GM23248 (cell line): ENCODE measurements around the gene ACTG1. TPM values are rescaled to one million over a fixed set of nuclear protein-coding genes. Genes with fewer than 3 reads are reported as not detected.
A peak's percentile ranks its signal among the peaks of the same experiment; 100 is the strongest.

Source experiments
- DNase-seq: peaks from one replicate; pipeline ENCODE4 v3.0.0-alpha.2; 2015
- H2AFZ ChIP-seq: fragments of 200-600 bp; sonication (generic); 2 replicates; pipeline ENCODE4 v1.6.1; 2016; ENCODE audit warnings: antibody characterized with exemption
- H3F3A ChIP-seq: fragments of 200-600 bp; sonication (generic); 2 replicates; pipeline ENCODE4 v1.6.1; 2016; ENCODE audit warnings: mild to moderate bottlenecking, antibody characterized with exemption, mixed run types; ENCODE audit not compliant: insufficient read depth
- H3K27ac ChIP-seq: fragments of 200-600 bp; sonication (generic); 2 replicates; pipeline ENCODE4 v1.5.1; 2016; ENCODE audit warnings: mild to moderate bottlenecking
- H3K27me3 ChIP-seq: fragments of 200-600 bp; sonication (generic); replicated peaks from 2 replicates; pipeline ENCODE4 v1.6.1; 2016; ENCODE audit warnings: mild to moderate bottlenecking; ENCODE audit not compliant: insufficient read depth
- H3K36me3 ChIP-seq: fragments of 200-600 bp; sonication (generic); 2 replicates; pipeline ENCODE4 v1.6.1; 2016; ENCODE audit warnings: low read depth, mild to moderate bottlenecking
- H3K4me1 ChIP-seq: fragments of 200-600 bp; sonication (generic); 2 replicates; pipeline ENCODE4 v1.6.1; 2016; ENCODE audit warnings: mild to moderate bottlenecking; ENCODE audit not compliant: insufficient read depth
- H3K4me2 ChIP-seq: fragments of 200-600 bp; sonication (generic); one replicate; pipeline ENCODE4 v1.6.1; 2016; ENCODE audit warnings: mild to moderate bottlenecking; ENCODE audit not compliant: unreplicated experiment
- H3K4me3 ChIP-seq: fragments of 200-600 bp; sonication (generic); 2 replicates; pipeline ENCODE4 v1.5.1; 2016; ENCODE audit warnings: mild to moderate bottlenecking
- H3K79me2 ChIP-seq: fragments of 200-600 bp; sonication (generic); 2 replicates; pipeline ENCODE4 v1.6.1; 2016; ENCODE audit warnings: mild to moderate bottlenecking; ENCODE audit not compliant: insufficient read depth
- H3K9ac ChIP-seq: fragments of 200-600 bp; sonication (generic); 2 replicates; pipeline ENCODE4 v1.6.1; 2016; ENCODE audit warnings: mild to moderate bottlenecking
- H3K9me2 ChIP-seq: fragments of 200-600 bp; sonication (generic); 2 replicates; pipeline ENCODE4 v1.6.1; 2016; ENCODE audit warnings: mixed run types, mild to moderate bottlenecking, moderate library complexity; ENCODE audit not compliant: insufficient read depth
- H3K9me3 ChIP-seq: fragments of 200-600 bp; sonication (generic); one replicate; pipeline ENCODE4 v1.6.1; 2017; ENCODE audit warnings: low read depth
- H4K20me1 ChIP-seq: fragments of 200-600 bp; sonication (generic); 2 replicates; pipeline ENCODE4 v1.6.0; 2016; ENCODE audit not compliant: insufficient read depth
- EZH2 ChIP-seq: fragments of 200-600 bp; sonication (generic); IDR thresholded peaks from 2 replicates; pipeline ENCODE4 v1.6.1; 2018; ENCODE audit warnings: antibody characterized with exemption, mild to moderate bottlenecking; ENCODE audit not compliant: insufficient read depth, poor library complexity, severe bottlenecking
- EZH2phosphoT487 ChIP-seq: fragments of 200-600 bp; sonication (generic); IDR thresholded peaks from 2 replicates; pipeline ENCODE4 v1.6.1; 2018; ENCODE audit warnings: antibody characterized with exemption, moderate library complexity, mild to moderate bottlenecking, low read depth; ENCODE audit not compliant: insufficient read depth
- WGBS, 2 experiments: methylation state at CpG; one replicate each; pipeline ENCODE4 v1.1.6; 2015 to 2017; ENCODE audit warnings: low lambda C conversion rate in 2 of 2, low coverage in 1 of 2; ENCODE audit errors: missing lambda C conversion rate in 2 of 2; 5-methylcytosine and 5-hydroxymethylcytosine counted together
- in situ Hi-C: fragments of 300-500 bp; cut with MboI; formaldehyde crosslinking; loops from 2 replicates; pipeline ENCODE4 v1.15.0; 2020
- polyA plus RNA-seq: library from polyadenylated mRNA; unstranded; fragments of >200 nt; fragmentation: Nextera tagmentation; extraction: Ambion mirVana; gene quantifications from 2 replicates; pipeline ENCODE4 v1.2.1, GENCODE V29; 2016
- total RNA-seq: library from RNA; depleted of rRNA; stranded (reverse); fragments of >200 nt; shearing (Covaris generic); gene quantifications from 2 replicates; pipeline ENCODE4 v1.2.3, GENCODE V29; 2014

The ACTG1 gene
- total and polyA plus RNA-seq, 2 experiments from 2014 or later = 3,778 to 9,349 TPM

DNA sequence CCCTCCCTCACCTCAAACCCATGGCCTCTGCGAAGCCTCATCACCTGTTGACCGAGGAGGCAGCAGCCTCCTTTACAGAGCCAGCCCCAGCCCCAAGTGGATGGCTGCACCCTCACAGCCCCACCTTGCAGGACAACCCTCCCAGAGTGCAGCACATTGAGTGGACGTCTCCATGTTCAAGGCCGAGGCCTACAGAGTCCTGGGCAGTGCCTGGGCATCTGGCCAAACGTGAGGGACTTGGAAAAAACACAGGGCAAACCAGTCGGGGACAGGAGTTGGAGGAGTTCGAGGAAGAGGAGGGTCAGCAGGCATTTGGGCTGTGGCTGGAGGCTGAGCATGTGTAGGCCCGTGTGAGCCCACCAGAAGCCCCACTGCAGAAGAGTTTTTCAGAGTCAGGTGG lies 39.6 kb downstream of the ACTG1 start:
- H3K79me2 ChIP-seq = no peaks in the 10 kb centered on the region
- no peak overlapping the region for H3K4me2 ChIP-seq
- no peak overlapping the region for H3K4me3 ChIP-seq
- no peaks in the 10 kb centered on the region for H3K36me3 ChIP-seq
- WGBS, 2 experiments = 88 to 90% methylated on average over 8 of the region's 8 CpGs
- no peak overlapping the region for H2AFZ ChIP-seq
- no peak for DNase-seq
- TF ChIP-seq EZH2phosphoT487 (no peak), EZH2 (no peak)
- H3K4me1 ChIP-seq = peaks cover 13% of the 10 kb centered on the region
- 0 out of 2 replicates have a peak, but pooled peaks cover 9% of the 10 kb centered on the region for H3F3A ChIP-seq
- H3K9me3 ChIP-seq = no peaks in the 10 kb centered on the region
- H3K27ac ChIP-seq = no peak overlapping the region
- no peak overlapping the region for H3K9ac ChIP-seq
- no peaks in the 10 kb centered on the region for H3K27me3 ChIP-seq
- in situ Hi-C loops = loop anchor here (10.0 kb wide), 1 partner anchor 208 kb away; no protein-coding TSS in a partner anchor
- H4K20me1 ChIP-seq = no peaks in the 10 kb centered on the region
- H3K9me2 ChIP-seq = no peaks in the 10 kb centered on the region

DNA sequence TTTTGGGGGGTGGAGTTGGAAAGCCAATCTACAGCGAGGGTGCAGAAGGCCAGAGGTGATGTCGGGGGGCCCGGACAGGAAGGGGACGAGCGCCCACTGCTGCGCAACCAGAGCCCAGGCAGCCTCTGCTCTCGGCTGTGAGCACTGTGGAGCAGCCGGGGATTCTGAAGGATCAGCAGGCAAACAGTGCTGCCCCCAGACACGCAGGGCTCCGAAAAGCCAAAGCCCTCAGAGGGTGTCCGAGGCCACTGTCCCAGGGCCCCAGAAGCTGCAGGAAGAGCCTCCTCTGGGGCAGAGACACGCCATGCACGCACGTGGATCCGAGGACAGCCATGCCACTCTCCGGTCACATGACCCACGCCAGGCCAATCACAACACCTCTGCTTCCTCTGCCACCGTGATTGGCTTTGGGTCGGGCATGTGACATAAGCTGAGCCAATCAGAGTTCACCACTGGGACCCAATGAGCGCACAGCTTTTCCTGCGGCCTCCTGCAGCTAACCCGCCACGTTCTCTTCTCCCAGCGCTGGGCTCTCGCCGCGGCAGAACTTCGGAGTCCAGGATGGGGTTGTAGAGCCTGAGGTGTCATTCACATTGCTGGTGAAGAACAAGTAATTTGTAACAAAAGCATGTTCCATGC lies 40.7 kb downstream of the ACTG1 start:
- in situ Hi-C loops = loop anchor here (10.0 kb wide), 1 partner anchor 207 kb away; no protein-coding TSS in a partner anchor
- no peaks in the 10 kb centered on the region for H3K9me2 ChIP-seq
- H3K79me2 ChIP-seq = no peaks in the 10 kb centered on the region
- no peaks in the 10 kb centered on the region for H3K27me3 ChIP-seq
- H3K4me3 ChIP-seq = peak overlapping the region; percentile 63
- H3F3A ChIP-seq = 0 out of 2 replicates have a peak, but pooled peaks cover 9% of the 10 kb centered on the region
- no peaks in the 10 kb centered on the region for H4K20me1 ChIP-seq
- WGBS, 2 experiments = 5 to 7% methylated on average over 28 of the region's 28 CpGs
- H3K36me3 ChIP-seq = no peaks in the 10 kb centered on the region
- H3K4me1 ChIP-seq = peaks cover 13% of the 10 kb centered on the region
- H3K9me3 ChIP-seq = no peaks in the 10 kb centered on the region
- peak overlapping the region; percentile 55 for H3K27ac ChIP-seq
- H3K9ac ChIP-seq = peak overlapping the region; percentile 57
- DNase-seq = peak; percentile 97
- peak overlapping the region; percentile 66 for H3K4me2 ChIP-seq
- no peak for TF ChIP-seq EZH2
- peak overlapping the region; percentile 77 for H2AFZ ChIP-seq

DNA sequence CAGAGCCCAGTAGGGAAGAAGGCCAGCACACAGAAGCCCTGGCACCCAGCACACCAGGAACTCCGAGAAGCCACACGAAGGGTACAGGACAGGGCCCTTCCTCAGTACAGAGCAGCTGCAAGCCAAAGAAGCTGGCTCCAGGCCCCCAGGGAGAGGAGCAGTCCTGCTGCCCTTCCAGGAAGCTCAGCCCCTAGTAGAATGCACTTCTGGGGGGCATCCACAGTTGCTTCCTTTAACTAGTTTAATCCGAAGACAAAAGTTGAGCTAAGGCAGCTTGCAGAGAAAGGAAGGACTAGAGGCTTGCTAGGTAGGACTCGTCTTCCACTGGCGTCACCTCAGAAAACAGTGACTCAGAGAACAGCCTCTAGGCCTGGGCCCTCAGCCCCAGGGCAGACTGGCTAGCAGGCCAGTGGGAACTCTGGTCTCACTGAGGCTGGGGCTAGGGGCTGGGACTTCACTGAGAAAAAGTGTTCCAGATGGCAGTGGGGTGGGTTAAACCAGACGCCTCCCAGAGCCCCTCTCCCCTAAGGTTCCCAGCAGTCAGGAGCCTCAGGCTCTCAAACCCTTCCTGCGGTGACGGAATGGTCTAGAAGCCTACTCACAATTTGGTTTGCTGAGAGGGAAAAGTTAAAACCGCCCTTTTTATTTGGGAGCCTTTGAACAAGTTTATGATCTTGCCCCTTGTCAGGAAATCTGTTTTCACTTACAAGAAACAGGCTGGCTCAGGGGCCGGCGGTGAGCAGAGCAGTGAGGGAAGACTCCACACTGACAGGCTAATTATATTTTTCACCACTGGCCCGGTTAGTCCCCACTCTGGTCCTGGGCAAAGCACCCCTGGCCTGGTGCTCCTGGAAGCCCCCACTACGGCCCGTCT lies 41.4 kb downstream of the ACTG1 start:
- H4K20me1 ChIP-seq = no peaks in the 10 kb centered on the region
- no peaks in the 10 kb centered on the region for H3K36me3 ChIP-seq
- peak overlapping the region; percentile 57 for H3K9ac ChIP-seq
- no peaks in the 10 kb centered on the region for H3K9me2 ChIP-seq
- no peaks in the 10 kb centered on the region for H3K27me3 ChIP-seq
- peak overlapping the region; percentile 55 for H3K27ac ChIP-seq
- 35 to 41% methylated on average over 14 of the region's 14 CpGs for WGBS, 2 experiments
- in situ Hi-C loops = loop anchor here (10.0 kb wide), 1 partner anchor 206 kb away; no protein-coding TSS in a partner anchor
- TF ChIP-seq EZH2 = no peak
- TF ChIP-seq EZH2phosphoT487 = no peak
- H3K79me2 ChIP-seq = no peaks in the 10 kb centered on the region
- peaks cover 13% of the 10 kb centered on the region for H3K4me1 ChIP-seq
- H3F3A ChIP-seq = 0 out of 2 replicates have a peak, but pooled peaks cover 9% of the 10 kb centered on the region
- H3K4me2 ChIP-seq = peak overlapping the region; percentile 66
- H2AFZ ChIP-seq = peak overlapping the region; percentile 77
- peak; percentile 74 for DNase-seq
- peak overlapping the region; percentile 63 for H3K4me3 ChIP-seq
- no peaks in the 10 kb centered on the region for H3K9me3 ChIP-seq

- H3K4me3 ChIP-seq = no peak overlapping the region
- H3K36me3 ChIP-seq = no peaks in the 10 kb centered on the region
- no peak for DNase-seq
- no peak overlapping the region for H2AFZ ChIP-seq
- no peaks in the 10 kb centered on the region for H3K79me2 ChIP-seq
- 94 to 96% methylated on average over 9 of the region's 9 CpGs for WGBS, 2 experiments
- H3K9me3 ChIP-seq = no peaks in the 10 kb centered on the region
- H3K9me2 ChIP-seq = no peaks in the 10 kb centered on the region
- no peaks in the 10 kb centered on the region for H4K20me1 ChIP-seq
- H3K27ac ChIP-seq = no peak overlapping the region
- no peak overlapping the region for H3K9ac ChIP-seq
- in situ Hi-C loops = loop anchor here (10.0 kb wide), 1 partner anchor 206 kb away; no protein-coding TSS in a partner anchor
- H3K4me2 ChIP-seq = no peak overlapping the region
- H3F3A ChIP-seq = 0 out of 2 replicates have a peak, but pooled peaks cover 9% of the 10 kb centered on the region
- H3K4me1 ChIP-seq = peaks cover 13% of the 10 kb centered on the region
- no peaks in the 10 kb centered on the region for H3K27me3 ChIP-seq
- TF ChIP-seq EZH2 (no peak), EZH2phosphoT487 (no peak)
Measured at GRCh38 chr17:81470270-81470943, 42.2 kb downstream of the ACTG1 start.
